ENCODE data around the gene CLPSL2. TPM values are rescaled to one million over a fixed set of nuclear protein-coding genes. Genes with fewer than 3 reads are reported as not detected.
A peak's percentile ranks its signal among the peaks of the same experiment; 100 is the strongest.

Gene CLPSL2
- total and polyA plus RNA-seq, 8 donors, result 0.61 to 4.3 (median 2.5) TPM

DNA sequence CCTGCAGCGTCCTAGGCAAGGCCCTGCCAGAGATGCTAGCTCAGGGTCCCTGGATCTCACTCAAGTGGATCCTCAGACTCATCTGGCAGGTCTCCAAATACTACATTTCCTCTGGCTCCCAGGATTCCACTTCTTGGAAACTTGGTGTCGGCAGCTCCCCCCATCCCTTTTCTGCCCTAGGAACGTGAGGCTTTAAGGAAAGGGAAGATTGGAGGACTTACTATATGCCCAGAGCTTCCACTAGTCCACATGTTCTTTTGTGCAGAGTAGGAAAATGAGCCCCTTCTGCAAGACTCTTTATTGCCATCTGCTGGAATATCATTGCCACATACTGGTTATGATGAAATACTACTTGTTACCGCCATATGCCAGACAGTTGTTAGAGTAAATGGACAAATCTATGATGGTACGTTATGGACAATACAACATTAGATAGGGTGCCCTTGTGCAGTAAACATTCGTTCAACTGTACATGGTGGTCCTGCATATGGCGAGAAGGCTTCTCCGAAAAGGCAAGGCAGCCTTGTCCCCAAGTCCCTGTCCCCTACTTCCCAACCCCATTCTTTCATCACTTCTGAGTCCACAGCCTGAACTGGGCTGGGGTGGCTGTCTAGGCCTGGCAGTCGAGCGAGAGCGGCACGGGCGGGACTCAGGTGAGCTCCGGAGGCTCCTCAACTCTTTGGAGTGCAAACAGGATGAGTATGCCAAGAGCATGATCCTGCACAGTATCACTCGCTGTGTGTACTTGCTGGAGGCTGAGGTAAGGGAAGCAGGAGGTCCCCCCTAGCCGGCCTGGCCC is 38.8 kb upstream of the CLPSL2 start:
- peak; percentile 61 to 88 (median 76) for ATAC-seq
- WGBS, 2 donors, result 39 to 44% methylated on average over 16 of the region's 16 CpGs
- no peak overlapping the region for H3K27ac ChIP-seq
- no peak overlapping the region for H3K4me3 ChIP-seq
- no peaks in the 10 kb centered on the region for H3K9me3 ChIP-seq
- intact Hi-C loops (cut with DNase I), result loop anchor here in 2 of 3 donors (5.0 kb wide), 4 partner anchors 50 to 215 kb away; partner anchors contain the start of gene FKBP5 (in 1 of the 2)
- H3K27me3 ChIP-seq, result no peaks in the 10 kb centered on the region
- H3K36me3 ChIP-seq, result no peaks in the 10 kb centered on the region
- FAIRE-seq, result no peak
- TF ChIP-seq, protein P1, sequence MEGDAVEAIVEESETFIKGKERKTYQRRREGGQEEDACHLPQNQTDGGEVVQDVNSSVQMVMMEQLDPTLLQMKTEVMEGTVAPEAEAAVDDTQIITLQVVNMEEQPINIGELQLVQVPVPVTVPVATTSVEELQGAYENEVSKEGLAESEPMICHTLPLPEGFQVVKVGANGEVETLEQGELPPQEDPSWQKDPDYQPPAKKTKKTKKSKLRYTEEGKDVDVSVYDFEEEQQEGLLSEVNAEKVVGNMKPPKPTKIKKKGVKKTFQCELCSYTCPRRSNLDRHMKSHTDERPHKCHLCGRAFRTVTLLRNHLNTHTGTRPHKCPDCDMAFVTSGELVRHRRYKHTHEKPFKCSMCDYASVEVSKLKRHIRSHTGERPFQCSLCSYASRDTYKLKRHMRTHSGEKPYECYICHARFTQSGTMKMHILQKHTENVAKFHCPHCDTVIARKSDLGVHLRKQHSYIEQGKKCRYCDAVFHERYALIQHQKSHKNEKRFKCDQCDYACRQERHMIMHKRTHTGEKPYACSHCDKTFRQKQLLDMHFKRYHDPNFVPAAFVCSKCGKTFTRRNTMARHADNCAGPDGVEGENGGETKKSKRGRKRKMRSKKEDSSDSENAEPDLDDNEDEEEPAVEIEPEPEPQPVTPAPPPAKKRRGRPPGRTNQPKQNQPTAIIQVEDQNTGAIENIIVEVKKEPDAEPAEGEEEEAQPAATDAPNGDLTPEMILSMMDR (IDR thresholded peaks at IDR 0.05), result peak; percentile 75 to 84 (median 78)
- DNase-seq, result peak in 2 of 6 donors; percentile 34 to 56
- peaks cover 28 to 34% (median 29%) of the 10 kb centered on the region in 3 donors for H3K4me1 ChIP-seq

DNA sequence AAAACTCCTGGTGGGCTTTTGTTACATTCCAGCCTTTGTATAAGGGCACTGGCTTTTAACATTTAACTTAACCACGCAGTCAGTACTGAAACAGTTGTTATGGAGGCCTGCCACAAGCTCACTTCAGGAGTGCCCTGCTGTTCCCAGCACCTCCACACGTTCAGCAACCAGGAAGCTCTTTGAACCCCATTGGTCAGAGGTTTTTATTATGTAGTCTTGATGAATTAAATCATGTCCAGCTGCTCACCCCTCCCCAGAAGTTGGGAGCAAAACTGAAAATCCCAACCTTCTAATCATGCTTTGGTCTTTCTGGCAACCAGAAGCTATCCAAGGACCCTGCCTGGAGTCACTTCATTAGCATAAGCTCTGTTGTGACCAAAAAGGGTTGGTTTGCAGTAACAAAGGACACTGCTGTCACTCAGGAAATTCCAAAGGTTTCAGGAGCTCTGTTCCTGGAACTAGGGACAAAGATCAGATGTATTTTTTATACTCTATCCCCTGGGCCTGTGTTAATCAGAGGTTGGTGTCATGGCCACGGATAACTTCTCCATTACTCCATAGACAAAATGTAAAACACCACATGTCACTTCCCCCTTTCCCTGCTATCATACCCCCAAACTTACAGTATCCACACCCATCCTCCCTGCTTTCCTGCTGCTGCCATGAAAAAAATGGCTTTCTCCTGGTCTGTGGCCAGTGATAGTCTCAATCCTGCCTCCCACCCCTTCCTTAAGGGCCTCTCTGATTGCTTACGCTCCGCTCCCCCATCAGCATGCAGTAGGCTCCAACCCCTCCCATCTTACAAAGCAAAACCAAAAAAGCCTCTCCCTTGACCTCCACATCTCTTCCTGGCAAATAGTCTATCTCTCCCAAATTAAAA is 36.5 kb upstream of the CLPSL2 start:
- Histone ChIP-seq H3K27me3 (no peaks in the 10 kb centered on the region), H3K4me3 (no peak overlapping the region), H3K4me1 (peaks cover 10 to 15% (median 11%) of the 10 kb centered on the region in 3 donors), H3K36me3 (no peaks in the 10 kb centered on the region), H3K27ac (no peak overlapping the region), H3K9me3 (no peaks in the 10 kb centered on the region)
- ATAC-seq (no peak), DNase-seq (no peak), FAIRE-seq (no peak)
- TF ChIP-seq, protein P1 (IDR thresholded peaks at IDR 0.05), result no peak
- intact Hi-C loops (cut with DNase I), result loop anchor here (5.0 to 10.0 kb wide), 5 partner anchors 53 to 218 kb away; partner anchors contain the start of gene FKBP5 (in 1 of the 3)
- WGBS, 2 donors, result 84 to 86% methylated on average over 5 of the region's 5 CpGs

GRCh38 chr6:35742842-35743241 is 33.6 kb upstream of the CLPSL2 start:
- Histone ChIP-seq H3K27me3 (no peaks in the 10 kb centered on the region), H3K27ac (no peak overlapping the region), H3K4me3 (no peak overlapping the region), H3K36me3 (no peaks in the 10 kb centered on the region), H3K9me3 (no peaks in the 10 kb centered on the region), H3K4me1 (no peaks in the 10 kb centered on the region)
- FAIRE-seq (no peak), DNase-seq (no peak), ATAC-seq (no peak)
- WGBS, 2 donors, result 48 to 54% methylated on average over 7 to 8 of the region's 8 CpGs
- intact Hi-C loops (cut with DNase I), result loop anchor here in 1 of 3 donors (10.0 kb wide), 1 partner anchor 158 kb away; no protein-coding TSS in a partner anchor
- TF ChIP-seq, protein P1 (IDR thresholded peaks at IDR 0.05), result no peak

DNA sequence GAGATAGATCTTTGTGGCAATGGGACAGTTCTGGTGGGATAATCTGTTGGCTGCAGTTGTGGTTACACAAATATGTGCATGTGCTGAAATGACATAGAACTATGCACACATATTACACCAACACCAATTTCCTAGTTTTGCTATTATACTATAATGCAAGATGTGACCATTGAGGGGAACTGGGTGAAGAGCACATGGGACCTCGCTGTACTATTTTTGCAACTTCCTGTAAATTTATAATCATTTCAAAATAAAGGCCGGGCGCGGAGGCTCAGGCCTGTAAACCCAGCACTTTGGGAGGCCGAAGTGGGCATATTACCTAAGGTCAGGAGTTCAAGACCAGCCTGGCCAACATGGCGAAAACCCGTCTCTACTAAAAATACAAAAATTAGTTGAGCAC is 30.9 kb upstream of the CLPSL2 start:
- Histone ChIP-seq H3K27ac (no peak overlapping the region), H3K27me3 (no peaks in the 10 kb centered on the region), H3K36me3 (no peaks in the 10 kb centered on the region), H3K4me3 (no peak overlapping the region), H3K4me1 (no peaks in the 10 kb centered on the region), H3K9me3 (no peaks in the 10 kb centered on the region)
- WGBS, 2 donors, result 90 to 94% methylated on average over 7 of the region's 7 CpGs
- no peak for FAIRE-seq
- TF ChIP-seq, protein P1 (IDR thresholded peaks at IDR 0.05), result no peak
- intact Hi-C loops (cut with DNase I), result loop anchor here in 1 of 3 donors (10.0 kb wide), 1 partner anchor 161 kb away; no protein-coding TSS in a partner anchor
- no peak for DNase-seq
- no peak for ATAC-seq

Measured in pancreas (tissue), 10 donors.